Measurements from ENCODE around the gene ERCC6L2.
A peak's percentile ranks its signal among the peaks of the same experiment; 100 is the strongest.

ERCC6L2 gene

GRCh38 chr9:95870352-95870751, 5.1 kb upstream of the ERCC6L2 start:
- DNase-seq (ENCODE audit: low spot score) = no peak

- DNase-seq (ENCODE audit: low spot score) = no peak
Measured at GRCh38 chr9:95870906-95871305, 4.6 kb upstream of the ERCC6L2 start.

- DNase-seq (ENCODE audit: low spot score) = no peak
Measured at GRCh38 chr9:95874303-95874988, 1.0 kb upstream of the ERCC6L2 start.

GRCh38 chr9:95874989-95875304, 544 bp upstream of the ERCC6L2 start:
- DNase-seq (ENCODE audit: low spot score) = peak; percentile 50

GRCh38 chr9:95876138-95876444, 600 bp downstream of the ERCC6L2 start:
- DNase-seq (ENCODE audit: low spot score) = no peak

- no peak for DNase-seq (ENCODE audit: low spot score)
Measured at GRCh38 chr9:95876595-95876994, 1.1 kb downstream of the ERCC6L2 start.

- no peak for DNase-seq (ENCODE audit: low spot score)
Measured at GRCh38 chr9:95877984-95878383, 2.5 kb downstream of the ERCC6L2 start.

GRCh38 chr9:95879591-95879990, 4.1 kb downstream of the ERCC6L2 start:
- DNase-seq (ENCODE audit: low spot score) = no peak

- no peak for DNase-seq (ENCODE audit: low spot score)
Measured at GRCh38 chr9:95880021-95880690, 4.7 kb downstream of the ERCC6L2 start.

- no peak for DNase-seq (ENCODE audit: low spot score)
Measured at GRCh38 chr9:95887926-95888497, 12.5 kb downstream of the ERCC6L2 start.

GRCh38 chr9:95890594-95890993, 15.1 kb downstream of the ERCC6L2 start:
- no peak for DNase-seq (ENCODE audit: low spot score)

GRCh38 chr9:95891067-95891671, 15.7 kb downstream of the ERCC6L2 start:
- DNase-seq (ENCODE audit: low spot score) = no peak

GRCh38 chr9:95892690-95893089, 17.2 kb downstream of the ERCC6L2 start:
- no peak for DNase-seq (ENCODE audit: low spot score)

- DNase-seq (ENCODE audit: low spot score) = no peak
Measured at GRCh38 chr9:95896580-95896979, 21.1 kb downstream of the ERCC6L2 start.

- DNase-seq (ENCODE audit: low spot score) = no peak
Measured at GRCh38 chr9:95901506-95901905, 26.0 kb downstream of the ERCC6L2 start.

- DNase-seq (ENCODE audit: low spot score) = no peak
Measured at GRCh38 chr9:95903398-95903797, 27.9 kb downstream of the ERCC6L2 start.

GRCh38 chr9:95907794-95908193, 32.3 kb downstream of the ERCC6L2 start:
- no peak for DNase-seq (ENCODE audit: low spot score)

- no peak for DNase-seq (ENCODE audit: low spot score)
Measured at GRCh38 chr9:95910023-95910707, 34.7 kb downstream of the ERCC6L2 start.

GRCh38 chr9:95910770-95911340, 35.4 kb downstream of the ERCC6L2 start:
- DNase-seq (ENCODE audit: low spot score) = no peak

- no peak for DNase-seq (ENCODE audit: low spot score)
Measured at GRCh38 chr9:95912773-95913172, 37.3 kb downstream of the ERCC6L2 start.

GRCh38 chr9:95920017-95920416, 44.5 kb downstream of the ERCC6L2 start:
- DNase-seq (ENCODE audit: low spot score) = no peak

GRCh38 chr9:95923794-95924193, 48.3 kb downstream of the ERCC6L2 start:
- DNase-seq (ENCODE audit: low spot score) = no peak

- no peak for DNase-seq (ENCODE audit: low spot score)
Measured at GRCh38 chr9:95924987-95925386, 49.5 kb downstream of the ERCC6L2 start.
